B cell (primary cell): ENCODE measurements around the gene TFAP2B. TPM values are rescaled to one million over a fixed set of nuclear protein-coding genes. Genes with fewer than 3 reads are reported as not detected.

ENCODE experiments used
- ATAC-seq: fragments of 200-7000 bp; cut with Tn5 transposase; one replicate; pipeline ENCODE4 v1.10.0; 2021; ENCODE audit warnings: low read depth, mild to moderate bottlenecking, moderate number of reproducible peaks, moderate library complexity
- CTCF ChIA-PET: fragments of 350-600 bp; sonication (Branson Sonifier 250); formaldehyde crosslinking; loops from one replicate; lab custom pipeline; 2021; ENCODE audit warnings: antibody characterized with exemption, inconsistent platforms; lab: Charles Lee
- POLR2A ChIA-PET: fragments of 350-600 bp; sonication (Branson Sonifier 250); formaldehyde crosslinking; loops from one replicate; lab custom pipeline; 2021; ENCODE audit warnings: antibody characterized with exemption; lab: Charles Lee
- DNase-seq: peaks from one replicate; pipeline ENCODE4 v3.0.0; 2013
- H2AFZ ChIP-seq: 2 replicates; pipeline ENCODE4 v1.6.1; 2012; ENCODE audit warnings: mild to moderate bottlenecking, low read depth, low read length; ENCODE audit not compliant: insufficient read depth, poor library complexity, severe bottlenecking
- H3K27ac ChIP-seq, 2 donors: 1 replicate in 1 of 2; 2 replicates in 1 of 2; pipeline ENCODE4 v1.5.1; 2012 to 2013; ENCODE audit warnings: low read length in 2 of 2, mild to moderate bottlenecking in 2 of 2, moderate library complexity in 1 of 2
- H3K27me3 ChIP-seq, 4 experiments: fragments of 200-600 bp in 1 of 4; sonication (generic) in 1 of 4; replicated peaks in 1 of 4; 1 replicate in 2 of 4; 2 replicates in 2 of 4; pipeline versions ENCODE4 v1.6.1 to v1.7.0; 2013 to 2016; ENCODE audit warnings: low read length in 3 of 4, mild to moderate bottlenecking in 2 of 4, mixed read lengths in 1 of 4, moderate library complexity in 1 of 4; ENCODE audit not compliant: insufficient read depth in 4 of 4, control insufficient read depth in 3 of 4; ENCODE audit errors: control extremely low read depth in 1 of 4
- H3K36me3 ChIP-seq, 2 experiments: replicated peaks in 1 of 2; 1 replicate in 1 of 2; 2 replicates in 1 of 2; pipeline versions ENCODE4 v1.6.1 to v1.7.1; 2013; ENCODE audit warnings: low read length in 1 of 2; ENCODE audit not compliant: insufficient read depth in 2 of 2, control insufficient read depth in 1 of 2; ENCODE audit errors: control extremely low read depth in 1 of 2, extremely low read depth in 1 of 2
- H3K4me1 ChIP-seq, 2 donors: fragments of 200-600 bp in 1 of 2; sonication (generic) in 1 of 2; 1 replicate in 1 of 2; 2 replicates in 1 of 2; pipeline versions ENCODE4 v1.5.1 to v1.6.1; 2013 to 2017; ENCODE audit warnings: low read length in 2 of 2; ENCODE audit not compliant: control insufficient read depth in 2 of 2, insufficient read depth in 2 of 2
- H3K4me2 ChIP-seq: replicated peaks from 2 replicates; pipeline ENCODE3; 2012; ENCODE audit warnings: mild to moderate bottlenecking, low read depth, low read length; ENCODE audit not compliant: poor library complexity, severe bottlenecking
- H3K4me3 ChIP-seq, 5 experiments: fragments of 200-600 bp in 1 of 5; sonication (generic) in 1 of 5; 1 replicate in 3 of 5; 2 replicates in 2 of 5; pipeline versions ENCODE4 v1.5.1 to v1.7.0; 2011 to 2016; ENCODE audit warnings: low read length in 4 of 5, mild to moderate bottlenecking in 4 of 5, low read depth in 2 of 5, control low read depth in 1 of 5, moderate library complexity in 1 of 5; ENCODE audit not compliant: insufficient read depth in 1 of 5; ENCODE audit errors: control extremely low read depth in 1 of 5, extremely low read depth in 1 of 5
- H3K79me2 ChIP-seq: fragments of 200-600 bp; sonication (generic); one replicate; pipeline ENCODE4 v1.6.0; 2016; ENCODE audit warnings: low read length; ENCODE audit not compliant: control insufficient read depth, insufficient read depth
- H3K9ac ChIP-seq: fragments of 200-600 bp; sonication (generic); 2 replicates; pipeline ENCODE4 v1.6.1; 2017; ENCODE audit warnings: mild to moderate bottlenecking, low read length, moderate library complexity
- H3K9me3 ChIP-seq, 3 donors: one replicate each; pipeline versions ENCODE4 v1.6.1 to v1.7.1; 2013; ENCODE audit warnings: low read length in 2 of 3; ENCODE audit not compliant: control insufficient read depth in 2 of 3, insufficient read depth in 1 of 3; ENCODE audit errors: control extremely low read depth in 1 of 3
- H4K20me1 ChIP-seq: 2 replicates; pipeline ENCODE4 v1.6.0; 2012; ENCODE audit warnings: mild to moderate bottlenecking, low read length; ENCODE audit not compliant: insufficient read depth, control insufficient read depth, poor library complexity, severe bottlenecking
- H3K27ac Mint-ChIP-seq: one replicate; pipeline ENCODE4 v1.8.0; 2021; ENCODE audit warnings: mixed read lengths
- H3K27me3 Mint-ChIP-seq: one replicate; pipeline ENCODE4 v1.8.0; 2021; ENCODE audit warnings: mixed read lengths
- H3K4me1 Mint-ChIP-seq: one replicate; pipeline ENCODE4 v1.8.0; 2021; ENCODE audit warnings: mixed read lengths
- H3K4me3 Mint-ChIP-seq: one replicate; pipeline ENCODE4 v1.8.0; 2021; ENCODE audit warnings: mixed read lengths
- H3K9me3 Mint-ChIP-seq: one replicate; pipeline ENCODE4 v1.8.0; 2022; ENCODE audit warnings: mixed read lengths; ENCODE audit not compliant: insufficient read depth
- EZH2 ChIP-seq: IDR thresholded peaks from 2 replicates; pipeline ENCODE4 v1.6.1; 2012; ENCODE audit warnings: borderline replicate concordance, low read depth, mild to moderate bottlenecking, moderate library complexity, low read length; ENCODE audit not compliant: insufficient read depth, poor library complexity, severe bottlenecking
- WGBS: methylation state at CpG from one replicate; pipeline ENCODE4 v1.1.5; 2013; ENCODE audit warnings: missing lambda C conversion rate; ENCODE audit not compliant: insufficient coverage; 5-methylcytosine and 5-hydroxymethylcytosine counted together
- intact Hi-C: fragments of 100-400 bp; cut with micrococcal nuclease; formaldehyde crosslinking; loops from one replicate; pipeline ENCODE4 v1.10.0; 2022
- polyA plus RNA-seq: library from polyadenylated mRNA; depleted of rRNA; stranded (reverse); fragments of >200 nt; gene quantifications from 2 replicates; pipeline ENCODE4 v1.2.3, GENCODE V29; 2012
- total RNA-seq, 2 donors: library from RNA; stranded (reverse); fragments of 120-200 nt in 1 of 2; gene quantifications; 1 replicate in 1 of 2; 2 replicates in 1 of 2; pipeline versions ENCODE4 v1.2.3 to v1.2.4, GENCODE V29; 2013 to 2022
- TF ChIP-seq, protein P1 (sequence below): fragments of 200-600 bp; IDR thresholded peaks from one replicate; pipeline ENCODE4 v1.8.0; 2022; ENCODE audit warnings: antibody characterized with exemption, mild to moderate bottlenecking

Gene TFAP2B
- total and polyA plus RNA-seq, 2 donors (not counting 1 experiment from before 2014, with no cell fraction given): not detected

DNA sequence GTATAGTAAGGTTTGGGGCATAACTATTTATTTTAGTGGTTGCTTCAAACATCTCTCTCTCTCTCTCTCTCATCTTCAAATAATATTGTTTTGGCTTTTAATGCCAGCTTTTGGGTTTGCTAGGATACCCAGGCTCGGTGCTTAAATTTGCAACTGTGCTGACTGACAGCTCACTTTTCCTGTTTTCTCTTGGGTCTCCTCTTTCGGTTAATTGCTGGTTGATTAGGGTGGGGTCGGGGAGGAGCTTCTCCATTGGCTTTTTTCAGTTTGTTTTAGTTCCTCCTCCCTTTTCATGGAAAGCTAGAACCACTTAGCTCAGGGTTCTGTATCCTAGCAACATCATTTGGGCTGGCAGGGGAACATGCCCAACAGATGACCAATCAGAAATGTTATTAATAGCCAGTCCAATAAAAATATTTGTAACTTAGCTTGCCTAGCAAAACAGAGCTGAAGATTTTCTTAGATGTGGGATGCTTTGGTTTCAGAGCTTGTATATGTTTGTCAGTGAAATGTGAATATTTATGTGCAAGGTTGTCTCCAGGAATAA is 11.3 kb downstream of the TFAP2B start:
- Mint-ChIP-seq H3K27ac (no peak overlapping the region), H3K4me1 (no peaks in the 10 kb centered on the region), H3K27me3 (peaks cover 85% of the 10 kb centered on the region), H3K9me3 (no peaks in the 10 kb centered on the region), H3K4me3 (no peak overlapping the region)
- Histone ChIP-seq H3K4me2 (no peak overlapping the region), H3K27ac (no peak overlapping the region), H3K36me3 (no peaks in the 10 kb centered on the region), H3K9me3 (peaks cover 0 to 11% (median 0%) of the 10 kb centered on the region in 3 donors), H3K4me1 (no peaks in the 10 kb centered on the region), H4K20me1 (no peaks in the 10 kb centered on the region), H3K27me3 (peaks cover 0 to 39% (median 25%) of the 10 kb centered on the region in 4 experiments), H3K4me3 (no peak overlapping the region), H3K9ac (no peak overlapping the region), H2AFZ (no peak overlapping the region), H3K79me2 (no peaks in the 10 kb centered on the region)
- ChIA-PET CTCF (interaction anchor here (0.8 to 1.0 kb wide), 2 partner anchors 8 to 14 kb away, joined by 3 to 4 read pairs; no protein-coding TSS in a partner anchor), POLR2A (no interaction called here)
- TF ChIP-seq EZH2: no peak
- TF ChIP-seq, protein P1, sequence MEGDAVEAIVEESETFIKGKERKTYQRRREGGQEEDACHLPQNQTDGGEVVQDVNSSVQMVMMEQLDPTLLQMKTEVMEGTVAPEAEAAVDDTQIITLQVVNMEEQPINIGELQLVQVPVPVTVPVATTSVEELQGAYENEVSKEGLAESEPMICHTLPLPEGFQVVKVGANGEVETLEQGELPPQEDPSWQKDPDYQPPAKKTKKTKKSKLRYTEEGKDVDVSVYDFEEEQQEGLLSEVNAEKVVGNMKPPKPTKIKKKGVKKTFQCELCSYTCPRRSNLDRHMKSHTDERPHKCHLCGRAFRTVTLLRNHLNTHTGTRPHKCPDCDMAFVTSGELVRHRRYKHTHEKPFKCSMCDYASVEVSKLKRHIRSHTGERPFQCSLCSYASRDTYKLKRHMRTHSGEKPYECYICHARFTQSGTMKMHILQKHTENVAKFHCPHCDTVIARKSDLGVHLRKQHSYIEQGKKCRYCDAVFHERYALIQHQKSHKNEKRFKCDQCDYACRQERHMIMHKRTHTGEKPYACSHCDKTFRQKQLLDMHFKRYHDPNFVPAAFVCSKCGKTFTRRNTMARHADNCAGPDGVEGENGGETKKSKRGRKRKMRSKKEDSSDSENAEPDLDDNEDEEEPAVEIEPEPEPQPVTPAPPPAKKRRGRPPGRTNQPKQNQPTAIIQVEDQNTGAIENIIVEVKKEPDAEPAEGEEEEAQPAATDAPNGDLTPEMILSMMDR: no peak
- intact Hi-C loops: no loop called here
- WGBS: no CpG with 5 or more reads among the region's 3 CpGs
- DNase-seq: no peak
- ATAC-seq: no peak

DNA sequence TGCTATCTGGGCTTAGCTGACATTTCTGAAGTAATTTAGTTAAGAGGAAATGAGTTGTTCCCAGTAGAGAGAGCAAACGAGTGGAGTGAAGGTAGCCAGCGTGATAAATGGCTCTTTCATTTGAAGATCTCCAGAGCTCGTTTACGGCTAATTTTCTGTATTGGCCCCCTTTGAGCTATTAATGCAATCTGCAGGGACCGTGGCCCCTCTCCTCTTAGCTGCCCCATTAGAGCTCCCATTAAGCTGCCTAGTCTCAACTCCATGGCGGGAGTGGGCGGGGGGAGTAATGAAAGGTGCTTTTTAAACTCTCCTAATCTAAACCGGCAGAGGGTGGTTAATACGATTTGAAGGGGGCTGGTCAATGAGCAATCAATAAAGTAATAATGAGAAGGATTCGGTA is 12.5 kb downstream of the TFAP2B start:
- Mint-ChIP-seq H3K27ac (no peak overlapping the region), H3K4me1 (no peaks in the 10 kb centered on the region), H3K9me3 (no peaks in the 10 kb centered on the region), H3K4me3 (no peak overlapping the region), H3K27me3 (peaks cover 83% of the 10 kb centered on the region)
- TF ChIP-seq, protein P1: no peak
- no peak for TF ChIP-seq EZH2
- peaks cover 0 to 7% (median 1%) of the 10 kb centered on the region in 3 donors for H3K9me3 ChIP-seq
- no peaks in the 10 kb centered on the region for H3K36me3 ChIP-seq
- CTCF ChIA-PET: interaction anchor here (1.3 kb wide), 1 partner anchor 13 kb away, joined by 3 read pairs; no protein-coding TSS in a partner anchor
- no peaks in the 10 kb centered on the region for H4K20me1 ChIP-seq
- H3K4me3 ChIP-seq: no peak overlapping the region
- ATAC-seq (no peak), DNase-seq (no peak)
- H3K4me1 ChIP-seq: no peaks in the 10 kb centered on the region
- no peak overlapping the region for H2AFZ ChIP-seq
- no peaks in the 10 kb centered on the region for H3K79me2 ChIP-seq
- no peak overlapping the region for H3K27ac ChIP-seq
- H3K27me3 ChIP-seq: peaks cover 0 to 28% (median 22%) of the 10 kb centered on the region in 4 experiments
- POLR2A ChIA-PET: no interaction called here
- H3K4me2 ChIP-seq: no peak overlapping the region
- intact Hi-C loops: no loop called here
- H3K9ac ChIP-seq: no peak overlapping the region
- 12% methylated on average over 7 of the region's 10 CpGs for whole genome bisulfite sequencing
